GM21528 (cell line): ENCODE data around the gene KCNJ1.

Experiments
- ATAC-seq: cut with Tn5 transposase; IDR thresholded peaks from one replicate; pipeline ENCODE4 v1.9.1; 2021; ENCODE audit warnings: mild to moderate bottlenecking, moderate library complexity; ENCODE audit not compliant: unreplicated experiment, low FRiP score

KCNJ1 gene

GRCh38 chr11:128856241-128856640, 10.9 kb downstream of the KCNJ1 start:
- ATAC-seq: no peak

- ATAC-seq: no peak
Measured at GRCh38 chr11:128854841-128855240, 12.3 kb downstream of the KCNJ1 start.

GRCh38 chr11:128853559-128853958, 13.5 kb downstream of the KCNJ1 start:
- ATAC-seq: no peak

GRCh38 chr11:128852327-128853023, 14.6 kb downstream of the KCNJ1 start:
- no peak for ATAC-seq

- ATAC-seq: peak; percentile 81
Measured at GRCh38 chr11:128848815-128849455, 18.2 kb downstream of the KCNJ1 start.

- ATAC-seq: no peak
Measured at GRCh38 chr11:128846985-128847384, 20.1 kb downstream of the KCNJ1 start.

- ATAC-seq: no peak
Measured at GRCh38 chr11:128845334-128845780, 21.7 kb downstream of the KCNJ1 start.

GRCh38 chr11:128843198-128843785, 23.8 kb downstream of the KCNJ1 start:
- ATAC-seq: no peak

- ATAC-seq: peak; percentile 79
Measured at GRCh38 chr11:128841461-128842072, 25.5 kb downstream of the KCNJ1 start.

- no peak for ATAC-seq
Measured at GRCh38 chr11:128840783-128841182, 26.3 kb downstream of the KCNJ1 start.

- no peak for ATAC-seq
Measured at GRCh38 chr11:128840137-128840536, 27.0 kb downstream of the KCNJ1 start.

GRCh38 chr11:128839081-128839480, 28.0 kb downstream of the KCNJ1 start:
- no peak for ATAC-seq

- ATAC-seq: no peak
Measured at GRCh38 chr11:128837627-128838026, 29.5 kb downstream of the KCNJ1 start.

GRCh38 chr11:128835741-128836430, 31.2 kb downstream of the KCNJ1 start:
- no peak for ATAC-seq

- ATAC-seq: no peak
Measured at GRCh38 chr11:128834157-128834556, 32.9 kb downstream of the KCNJ1 start.

- peak; percentile 45 for ATAC-seq
Measured at GRCh38 chr11:128832121-128832497, 35.0 kb downstream of the KCNJ1 start.

GRCh38 chr11:128831174-128832120, 35.6 kb downstream of the KCNJ1 start:
- peak; percentile 87 for ATAC-seq

- peak; percentile 32 for ATAC-seq
Measured at GRCh38 chr11:128830290-128831173, 36.6 kb downstream of the KCNJ1 start.

- ATAC-seq: no peak
Measured at GRCh38 chr11:128828350-128828749, 38.7 kb downstream of the KCNJ1 start.
